ENCODE data around the gene TTI1. TPM values are rescaled to one million over a fixed set of nuclear protein-coding genes. Genes with fewer than 3 reads are reported as not detected.
A peak's percentile ranks its signal among the peaks of the same experiment; 100 is the strongest.

The TTI1 gene
- total and polyA plus RNA-seq, 2 of the 13 experiments (the other 11 are each of a cell fraction or from before 2014, with no cell fraction given) = 22.9 to 39.8 TPM

GRCh38 chr20:38065764-38066375, 32.6 kb upstream of the TTI1 start (continued):
- TF ChIP-seq SOX6 (IDR thresholded peaks at IDR 0.05) = no peak
- 0 out of 2 replicates have a peak, but pooled peaks have one; percentile 20 for TF ChIP-seq SOX6 (CRISPR knock-in tag; IDR thresholded peaks at IDR 0.05)
- no peak for TF ChIP-seq ATRX (CRISPR knock-in tag; IDR thresholded peaks at IDR 0.05; ENCODE audit: borderline replicate concordance)
- TF ChIP-seq SETDB1 (CRISPR knock-in tag; IDR thresholded peaks at IDR 0.05; ENCODE audit: borderline replicate concordance) = no peak
- no peak for TF ChIP-seq ZBTB26 (CRISPR knock-in tag; IDR thresholded peaks at IDR 0.05; ENCODE audit: borderline replicate concordance)
- no peak for TF ChIP-seq HINFP (CRISPR knock-in tag; IDR thresholded peaks at IDR 0.05; ENCODE audit: low read depth)
- no peak for TF ChIP-seq ZNF256 (CRISPR knock-in tag; conservative IDR thresholded peaks at IDR 0.05)
- TF ChIP-seq FOXA3 (CRISPR knock-in tag; IDR thresholded peaks at IDR 0.05) = peak; percentile 65
- no peak for TF ChIP-seq FUBP1 (CRISPR knock-in tag; IDR thresholded peaks at IDR 0.05; ENCODE audit: borderline replicate concordance)

All from HepG2 (cell line).